ENCODE measurements around the gene CIRBP. TPM values are rescaled to one million over a fixed set of nuclear protein-coding genes. Genes with fewer than 3 reads are reported as not detected.

CIRBP gene
- total RNA-seq, 4 donors from 2014 or later: 496 to 546 (median 545) TPM

DNA sequence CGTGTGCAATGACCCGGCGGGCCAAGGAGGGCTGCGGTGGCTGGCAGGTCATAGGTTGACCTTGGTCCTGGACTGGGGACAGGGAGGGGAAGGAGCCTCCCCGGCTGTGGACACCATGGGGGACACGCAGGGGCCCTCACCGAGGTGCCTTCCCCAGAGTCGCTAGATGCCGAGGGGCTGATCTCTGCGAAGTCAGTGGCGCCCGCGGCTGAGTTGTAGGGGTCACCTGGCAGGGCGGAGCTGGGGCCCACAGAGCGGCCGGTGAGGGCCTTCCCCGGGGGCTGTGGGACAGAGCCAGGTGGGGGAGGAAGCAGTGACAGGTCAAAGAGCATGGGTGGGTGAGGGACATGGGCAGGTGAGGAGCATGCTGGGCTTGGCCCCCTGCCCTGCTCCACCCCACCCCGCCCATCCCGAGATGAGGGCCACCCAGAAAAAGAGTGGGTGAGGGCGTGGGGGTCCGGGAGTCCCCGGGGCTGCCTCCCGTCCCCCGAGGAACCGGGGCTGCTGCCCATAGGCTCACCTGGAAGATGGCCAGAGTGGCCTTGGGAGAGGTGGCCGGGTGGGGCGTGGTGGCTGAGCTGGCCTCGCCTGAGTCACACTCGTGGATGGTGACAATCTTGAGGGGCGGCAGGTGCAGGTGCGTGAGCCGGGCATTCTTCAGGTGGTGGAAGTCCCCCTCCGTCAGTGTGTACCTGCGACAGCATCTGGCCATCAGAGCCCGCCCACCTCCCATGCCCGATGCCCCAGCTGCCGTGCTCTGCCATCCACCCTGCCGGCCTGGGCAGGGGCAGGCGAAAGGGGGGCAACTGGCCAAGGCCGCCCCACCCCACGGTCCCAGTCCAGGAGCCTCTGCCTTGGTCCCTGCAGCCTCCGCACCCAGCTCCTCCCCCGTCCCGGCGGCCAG, 34.8 kb upstream of the CIRBP start:
- 85% methylated on average over 37 to 42 of the region's 45 CpGs for WGBS, 2 donors
- TF ChIP-seq POLR2A (IDR thresholded peaks at IDR 0.05): no peak
- TF ChIP-seq, protein P1, sequence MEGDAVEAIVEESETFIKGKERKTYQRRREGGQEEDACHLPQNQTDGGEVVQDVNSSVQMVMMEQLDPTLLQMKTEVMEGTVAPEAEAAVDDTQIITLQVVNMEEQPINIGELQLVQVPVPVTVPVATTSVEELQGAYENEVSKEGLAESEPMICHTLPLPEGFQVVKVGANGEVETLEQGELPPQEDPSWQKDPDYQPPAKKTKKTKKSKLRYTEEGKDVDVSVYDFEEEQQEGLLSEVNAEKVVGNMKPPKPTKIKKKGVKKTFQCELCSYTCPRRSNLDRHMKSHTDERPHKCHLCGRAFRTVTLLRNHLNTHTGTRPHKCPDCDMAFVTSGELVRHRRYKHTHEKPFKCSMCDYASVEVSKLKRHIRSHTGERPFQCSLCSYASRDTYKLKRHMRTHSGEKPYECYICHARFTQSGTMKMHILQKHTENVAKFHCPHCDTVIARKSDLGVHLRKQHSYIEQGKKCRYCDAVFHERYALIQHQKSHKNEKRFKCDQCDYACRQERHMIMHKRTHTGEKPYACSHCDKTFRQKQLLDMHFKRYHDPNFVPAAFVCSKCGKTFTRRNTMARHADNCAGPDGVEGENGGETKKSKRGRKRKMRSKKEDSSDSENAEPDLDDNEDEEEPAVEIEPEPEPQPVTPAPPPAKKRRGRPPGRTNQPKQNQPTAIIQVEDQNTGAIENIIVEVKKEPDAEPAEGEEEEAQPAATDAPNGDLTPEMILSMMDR (IDR thresholded peaks at IDR 0.05): no peak
- H3K4me3 ChIP-seq (ENCODE audit: low read depth, poor library complexity, severe bottlenecking): no peak overlapping the region
- DNase-seq (ENCODE audit: low spot score in 2 of 2): no peak
- intact Hi-C loops (cut with DNase I; ENCODE audit: low total_unique reads): no loop called here

DNA sequence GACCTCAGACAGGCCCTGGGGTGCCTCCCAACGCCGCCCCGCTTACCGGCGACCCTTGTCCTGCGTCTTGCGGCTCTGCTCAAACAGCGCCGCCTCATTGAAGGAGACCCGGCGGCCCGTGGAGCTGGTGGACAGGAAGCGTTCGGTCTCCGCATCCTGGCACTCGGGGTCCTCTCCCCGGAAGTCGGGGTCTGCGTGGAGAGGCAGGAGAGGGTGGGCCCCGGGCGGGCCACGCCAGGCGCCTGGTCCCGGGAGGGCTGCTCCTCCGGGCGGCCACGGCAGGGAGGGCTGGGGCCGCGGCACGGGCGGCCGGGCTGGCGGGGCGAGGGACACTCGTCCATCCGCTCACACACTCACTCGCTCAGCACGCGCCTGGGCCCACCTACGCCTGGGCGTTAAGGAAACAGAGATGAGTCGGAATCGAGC, 34.2 kb upstream of the CIRBP start:
- DNase-seq (ENCODE audit: low spot score in 2 of 2): no peak
- no peak overlapping the region for H3K4me3 ChIP-seq (ENCODE audit: low read depth, poor library complexity, severe bottlenecking)
- no peak for TF ChIP-seq POLR2A (IDR thresholded peaks at IDR 0.05)
- TF ChIP-seq, protein P1 (IDR thresholded peaks at IDR 0.05): no peak
- intact Hi-C loops (cut with DNase I; ENCODE audit: low total_unique reads): no loop called here
- 91 to 94% methylated on average over 35 to 43 of the region's 43 CpGs for WGBS, 2 donors

DNA sequence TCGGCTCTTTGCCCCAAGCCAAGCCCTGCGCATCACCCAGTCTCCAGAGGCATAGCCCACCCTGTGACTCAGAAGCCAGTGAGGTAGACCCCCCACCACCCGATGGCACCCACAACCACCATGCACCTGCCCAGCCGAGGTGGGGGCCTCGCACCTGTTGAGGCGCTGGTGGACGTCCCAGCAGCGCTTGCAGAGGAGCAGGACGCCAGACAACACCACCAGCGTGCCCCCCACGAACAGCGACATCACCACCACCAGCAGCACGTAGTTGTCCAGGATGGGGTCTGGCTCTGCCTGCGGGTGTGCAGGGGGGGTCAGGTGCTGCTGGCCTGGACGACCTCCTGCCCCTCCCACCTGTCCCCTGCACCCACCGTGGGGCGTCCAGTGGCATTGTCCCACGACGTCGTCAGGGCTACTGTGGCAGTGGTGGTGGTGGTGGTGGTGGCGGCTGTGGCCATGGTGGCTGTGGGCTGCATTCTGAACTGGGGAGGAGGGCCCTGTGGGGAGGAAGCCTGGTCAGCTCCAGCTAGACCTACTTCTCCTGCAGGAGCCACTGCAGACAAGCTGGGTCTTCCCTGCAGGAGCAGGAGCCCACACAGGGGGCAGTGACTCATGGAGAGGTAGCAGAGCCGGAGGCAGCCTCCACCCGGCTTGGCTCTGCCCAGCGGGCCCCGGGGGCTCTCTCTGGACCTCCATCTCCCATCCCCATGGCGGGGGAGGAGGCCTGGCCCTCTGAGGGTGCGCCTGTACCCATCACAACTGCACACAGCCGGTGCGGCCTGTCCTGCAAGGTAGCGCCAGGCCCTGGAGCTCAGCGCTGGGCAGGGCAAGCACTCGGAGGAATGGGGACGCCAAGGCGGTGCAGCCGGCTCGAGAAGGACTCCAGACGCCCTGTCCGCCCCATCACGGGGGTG, 33.2 kb upstream of the CIRBP start:
- TF ChIP-seq, protein P1 (IDR thresholded peaks at IDR 0.05): no peak
- no peak for TF ChIP-seq POLR2A (IDR thresholded peaks at IDR 0.05)
- WGBS, 2 donors: 53 to 88% methylated on average over 14 to 26 of the region's 39 CpGs

DNA sequence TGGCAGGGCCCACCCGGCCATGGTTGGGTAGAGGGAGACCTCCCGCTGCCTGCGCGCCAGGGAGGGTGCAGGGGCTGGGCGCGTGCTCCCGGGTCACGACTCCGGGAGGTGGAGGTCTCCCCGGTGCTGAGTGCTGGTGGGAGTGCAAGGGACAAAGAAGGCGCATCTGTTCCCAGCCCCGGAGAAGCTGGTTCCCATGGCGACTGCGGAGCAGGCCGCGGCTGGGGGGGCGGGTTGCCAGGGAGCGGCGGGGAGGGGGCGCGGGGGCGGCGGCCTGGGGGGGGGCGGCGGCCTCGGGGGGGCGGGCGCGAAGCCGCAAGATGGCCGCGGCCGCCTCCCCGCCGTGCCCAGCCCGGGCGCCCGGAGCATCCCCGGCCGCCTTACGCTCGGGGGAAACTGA, 32.6 kb upstream of the CIRBP start:
- 20% methylated on average over 2 of the region's 42 CpGs; no CpG with 5 or more reads in 1 of the 2 donors for WGBS, 2 donors
- H3K4me3 ChIP-seq (ENCODE audit: low read depth, poor library complexity, severe bottlenecking): no peak overlapping the region
- intact Hi-C loops (cut with DNase I; ENCODE audit: low total_unique reads): no loop called here
- TF ChIP-seq POLR2A (IDR thresholded peaks at IDR 0.05): no peak
- TF ChIP-seq, protein P1 (IDR thresholded peaks at IDR 0.05): no peak
- no peak for DNase-seq (ENCODE audit: low spot score in 2 of 2)

More for the DNA sequence above, 33.2 kb upstream of the CIRBP start:
- no peak for DNase-seq (ENCODE audit: low spot score in 2 of 2)
- intact Hi-C loops (cut with DNase I; ENCODE audit: low total_unique reads): no loop called here
- no peak overlapping the region for H3K4me3 ChIP-seq (ENCODE audit: low read depth, poor library complexity, severe bottlenecking)

DNA sequence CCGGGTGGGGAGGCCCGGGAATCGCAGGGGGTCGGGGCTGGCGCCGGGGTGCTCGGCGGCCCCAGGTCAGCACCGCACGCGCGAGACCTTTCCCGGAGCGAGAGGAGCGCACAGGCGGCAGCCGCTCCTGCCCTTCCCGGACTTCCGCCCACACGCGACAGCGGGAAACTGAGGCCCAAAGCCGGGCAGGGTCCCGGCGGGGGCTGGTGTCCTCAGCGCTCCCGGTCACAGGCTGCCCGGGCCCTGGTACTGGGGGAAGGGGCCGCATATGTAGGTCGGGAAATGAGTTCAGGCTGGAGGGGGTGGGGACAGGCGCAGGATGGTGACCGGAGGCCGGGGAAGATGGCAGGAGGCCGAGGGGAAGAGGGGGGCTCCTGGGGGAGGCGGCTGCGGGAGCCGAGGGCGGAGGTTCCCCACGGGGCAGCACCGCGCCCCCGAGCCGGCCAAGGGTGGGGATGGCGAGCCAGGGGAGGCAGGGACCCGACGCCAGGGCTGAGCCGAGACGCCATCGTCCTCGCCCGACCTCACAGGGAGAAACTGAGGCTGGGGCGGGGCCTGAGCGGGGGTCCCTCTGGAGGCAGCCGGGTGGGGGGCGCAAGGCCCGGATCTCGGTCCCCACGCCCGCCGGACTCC, 32.0 kb upstream of the CIRBP start:
- DNase-seq (ENCODE audit: low spot score in 2 of 2): no peak
- WGBS, 2 donors: 0% methylated on average over 41 to 46 of the region's 60 CpGs
- peak overlapping the region; percentile 4 for H3K4me3 ChIP-seq (ENCODE audit: low read depth, poor library complexity, severe bottlenecking)
- TF ChIP-seq, protein P1 (IDR thresholded peaks at IDR 0.05): no peak
- TF ChIP-seq POLR2A (IDR thresholded peaks at IDR 0.05): no peak
- intact Hi-C loops (cut with DNase I; ENCODE audit: low total_unique reads): no loop called here
